Right kidney (tissue), 1 donor: ENCODE measurements around the gene HM13.
"Not testable (repeated sequence)": the region's sequence is repeated elsewhere in the genome, so short reads cannot be mapped to it uniquely, and the experiment has no call there.

Experiments
- DNase-seq: peaks from one replicate; pipeline ENCODE4 v3.0.0-alpha.2; 2016

HM13 gene

DNA sequence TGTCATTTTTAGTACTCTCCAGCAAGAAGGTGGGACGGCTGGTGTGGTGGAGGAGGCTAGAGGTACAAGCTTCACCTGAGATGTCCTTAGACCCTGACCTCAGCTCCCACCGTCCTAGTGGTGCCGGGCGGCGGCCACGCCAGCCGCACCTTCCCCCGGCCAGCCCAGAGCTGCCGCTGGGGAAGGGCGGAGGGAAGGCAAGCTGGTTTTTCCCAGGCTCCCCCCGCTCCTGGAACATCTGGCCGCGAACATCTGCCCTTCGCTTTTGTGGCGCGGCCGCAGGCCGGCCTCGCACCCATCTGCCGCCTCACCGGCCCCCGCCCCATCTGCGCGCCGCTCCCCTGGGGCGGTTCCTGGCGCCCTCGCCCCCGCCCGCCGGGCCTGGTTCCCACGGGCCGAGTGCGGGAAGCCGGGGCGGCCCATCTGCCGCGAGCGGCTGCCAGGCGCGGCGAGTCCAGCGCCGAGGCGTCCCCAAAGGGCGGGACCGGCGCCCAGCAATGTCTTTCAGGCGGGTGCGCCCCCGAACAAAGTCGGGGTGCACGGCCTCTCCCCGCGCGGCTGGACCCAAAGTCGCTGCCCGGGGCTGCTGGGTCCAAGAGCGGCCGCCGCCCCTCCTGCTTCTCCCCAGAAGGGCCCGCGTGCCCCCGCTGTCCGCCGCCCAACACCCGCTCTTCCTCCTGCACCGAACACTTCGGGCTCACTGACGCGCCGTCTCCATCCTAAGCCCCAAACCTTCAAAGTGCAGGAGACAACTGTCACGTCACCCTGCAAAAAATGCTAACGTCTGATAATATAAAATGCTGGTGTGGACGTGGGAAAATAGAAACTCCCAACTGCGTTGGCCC lies 73.5 kb downstream of the HM13 start:
- peak; percentile 69 for DNase-seq

- no peak for DNase-seq
These were observed 76.5 kb downstream of the HM13 start for GRCh38 chr20:31590717-31591225.

GRCh38 chr20:31593221-31594001 lies 79.2 kb downstream of the HM13 start:
- no peak for DNase-seq

GRCh38 chr20:31594002-31594557 lies 79.8 kb downstream of the HM13 start:
- no peak for DNase-seq

DNA sequence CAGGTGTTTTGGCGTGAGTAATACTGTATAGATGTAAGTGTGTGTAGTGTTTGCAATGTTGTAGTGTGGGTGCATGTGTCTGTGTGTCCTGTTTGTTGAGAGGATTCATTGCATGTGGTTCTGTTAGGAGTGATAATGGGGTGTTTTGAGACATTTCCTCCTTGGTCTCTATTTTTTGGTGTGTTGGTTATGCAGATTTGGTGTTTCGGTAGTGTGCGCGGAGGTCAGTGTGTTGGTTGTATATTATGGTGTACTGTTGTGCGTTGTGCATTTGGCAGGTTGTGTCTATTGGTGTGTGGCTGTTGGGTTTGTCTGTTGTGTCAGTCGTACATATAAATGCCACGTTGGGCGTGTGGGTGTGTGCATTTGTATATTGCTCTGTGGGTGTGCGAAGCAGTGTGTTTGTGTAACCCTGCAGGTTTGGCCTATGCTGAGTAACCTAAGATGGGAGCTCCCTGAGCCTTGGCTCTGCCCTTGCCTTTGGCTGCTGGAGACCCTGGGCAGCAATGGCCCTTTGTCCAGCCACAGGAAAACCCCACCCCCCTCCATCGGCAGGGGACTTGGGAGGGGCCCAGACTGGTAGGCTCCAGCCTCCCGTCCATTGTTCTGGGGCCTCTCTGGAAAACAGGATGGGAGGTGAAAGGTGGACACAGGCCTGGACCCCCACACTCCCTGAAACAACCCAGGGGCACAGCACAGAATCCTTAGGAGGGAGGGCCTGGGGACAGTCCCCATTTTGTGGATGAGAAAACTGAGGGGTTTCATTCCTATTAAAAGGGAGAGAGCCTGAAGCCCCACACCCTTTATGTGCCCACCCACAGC lies 80.5 kb downstream of the HM13 start:
- DNase-seq = peak; percentile 46

DNA sequence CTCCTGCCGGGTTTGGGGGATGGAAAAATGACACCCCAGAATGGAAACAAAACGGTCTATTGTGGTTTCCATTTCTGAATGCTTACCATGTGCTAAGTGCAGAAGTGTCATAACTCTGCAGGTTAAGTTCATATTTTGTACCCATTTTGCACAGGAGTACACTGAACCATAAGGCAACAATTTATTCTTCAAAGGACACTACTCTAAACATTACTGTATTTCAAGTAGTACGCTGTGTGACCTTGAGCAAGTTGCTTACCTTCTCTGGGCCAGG lies 81.1 kb downstream of the HM13 start:
- DNase-seq = no peak

GRCh38 chr20:31595654-31596411 lies 81.6 kb downstream of the HM13 start:
- peak; percentile 80 for DNase-seq

- DNase-seq = not testable (repeated sequence)
These were observed 82.1 kb downstream of the HM13 start for GRCh38 chr20:31596412-31596715.

- no peak for DNase-seq
These were observed 82.7 kb downstream of the HM13 start for GRCh38 chr20:31596831-31597480.

DNA sequence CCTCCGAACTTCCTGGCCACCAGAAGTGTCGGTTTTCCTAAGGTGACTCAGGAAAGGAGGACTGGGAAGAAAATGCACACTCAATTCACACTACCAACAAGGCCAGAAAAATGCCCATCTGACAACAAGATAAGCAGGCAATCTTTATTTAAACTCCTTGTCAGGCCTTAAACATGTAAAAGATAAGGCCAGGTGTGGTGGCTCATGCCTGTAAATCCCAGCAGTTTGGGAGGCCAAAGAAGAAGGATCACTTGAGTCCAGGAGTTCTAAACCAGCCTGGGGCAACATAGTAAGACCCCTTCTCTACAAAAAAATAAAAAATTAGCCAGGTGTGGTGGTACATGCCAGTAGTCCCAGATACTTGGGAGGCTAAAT lies 83.2 kb downstream of the HM13 start:
- DNase-seq = no peak

DNA sequence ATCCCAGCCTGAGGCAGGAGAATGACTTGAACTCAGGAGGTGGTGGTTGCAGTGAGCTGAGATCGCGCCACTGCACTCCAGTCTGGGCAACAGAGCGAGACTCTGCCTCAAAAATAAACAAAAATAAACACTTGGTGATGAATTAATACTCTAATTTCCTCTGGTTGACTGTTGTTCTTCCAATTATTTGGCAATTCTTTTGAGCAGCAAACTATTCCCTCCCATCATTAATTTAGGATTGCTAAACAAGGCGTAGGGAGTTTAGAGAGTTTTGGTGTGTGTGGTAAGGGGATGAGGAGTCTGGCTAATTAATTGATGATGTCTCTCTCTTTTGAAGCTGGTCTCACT lies 88.2 kb downstream of the HM13 start:
- DNase-seq = no peak

DNA sequence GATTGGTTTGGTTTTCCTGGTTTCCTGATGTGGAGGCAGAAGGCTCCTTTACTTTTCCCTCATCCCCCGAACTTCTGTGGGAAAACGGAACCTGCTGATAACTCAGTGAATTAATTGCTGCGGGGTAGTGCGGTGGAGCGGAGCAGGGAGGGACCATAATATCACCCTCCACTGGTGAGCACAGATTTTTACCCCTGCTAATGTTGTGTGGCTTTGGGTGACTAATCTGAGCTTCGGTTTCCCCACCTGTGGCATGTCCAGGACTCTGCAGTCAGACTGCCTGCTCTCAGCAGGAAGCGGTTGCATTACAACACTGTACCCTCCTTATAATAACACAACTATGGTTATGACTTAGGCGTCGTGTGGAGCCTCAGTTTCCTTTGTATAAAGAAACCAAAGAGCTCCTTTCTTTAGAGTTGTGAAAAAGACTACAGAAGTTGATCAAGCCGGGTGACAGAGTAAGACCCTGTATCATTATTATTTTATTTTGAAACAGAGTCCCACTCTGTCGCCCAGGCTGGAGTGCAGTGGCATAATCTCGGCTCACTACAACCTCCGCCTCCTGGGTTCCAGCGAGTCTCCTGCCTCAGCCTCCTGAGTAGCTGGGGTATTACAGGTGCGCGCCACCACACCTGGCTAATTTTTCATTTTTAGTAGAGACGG lies 88.7 kb downstream of the HM13 start:
- no peak for DNase-seq

GRCh38 chr20:31603822-31604566 lies 89.8 kb downstream of the HM13 start:
- peak; percentile 89 for DNase-seq

DNA sequence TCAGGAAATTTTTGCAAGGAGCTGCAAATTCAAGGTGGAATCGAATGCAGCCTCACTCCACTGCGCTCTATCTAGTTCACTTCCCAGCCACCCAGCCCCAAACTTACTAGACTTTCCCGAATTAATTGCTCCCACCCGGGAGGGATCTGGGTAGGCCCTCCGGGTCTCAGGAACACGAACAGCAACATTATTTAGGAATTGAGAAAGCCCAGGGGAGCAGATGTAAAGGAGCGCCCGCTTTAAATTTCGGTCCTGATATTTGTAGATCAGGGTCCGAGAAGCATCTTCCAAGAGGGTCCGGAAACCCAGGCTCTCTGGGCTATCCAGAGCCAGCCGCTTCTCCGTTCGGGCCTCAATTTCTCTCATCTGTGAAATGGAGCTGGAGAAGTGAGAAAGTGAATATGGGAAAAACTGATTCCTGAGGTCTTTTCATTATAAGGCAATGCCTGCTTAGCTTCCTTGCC lies 90.4 kb downstream of the HM13 start:
- DNase-seq = no peak

DNA sequence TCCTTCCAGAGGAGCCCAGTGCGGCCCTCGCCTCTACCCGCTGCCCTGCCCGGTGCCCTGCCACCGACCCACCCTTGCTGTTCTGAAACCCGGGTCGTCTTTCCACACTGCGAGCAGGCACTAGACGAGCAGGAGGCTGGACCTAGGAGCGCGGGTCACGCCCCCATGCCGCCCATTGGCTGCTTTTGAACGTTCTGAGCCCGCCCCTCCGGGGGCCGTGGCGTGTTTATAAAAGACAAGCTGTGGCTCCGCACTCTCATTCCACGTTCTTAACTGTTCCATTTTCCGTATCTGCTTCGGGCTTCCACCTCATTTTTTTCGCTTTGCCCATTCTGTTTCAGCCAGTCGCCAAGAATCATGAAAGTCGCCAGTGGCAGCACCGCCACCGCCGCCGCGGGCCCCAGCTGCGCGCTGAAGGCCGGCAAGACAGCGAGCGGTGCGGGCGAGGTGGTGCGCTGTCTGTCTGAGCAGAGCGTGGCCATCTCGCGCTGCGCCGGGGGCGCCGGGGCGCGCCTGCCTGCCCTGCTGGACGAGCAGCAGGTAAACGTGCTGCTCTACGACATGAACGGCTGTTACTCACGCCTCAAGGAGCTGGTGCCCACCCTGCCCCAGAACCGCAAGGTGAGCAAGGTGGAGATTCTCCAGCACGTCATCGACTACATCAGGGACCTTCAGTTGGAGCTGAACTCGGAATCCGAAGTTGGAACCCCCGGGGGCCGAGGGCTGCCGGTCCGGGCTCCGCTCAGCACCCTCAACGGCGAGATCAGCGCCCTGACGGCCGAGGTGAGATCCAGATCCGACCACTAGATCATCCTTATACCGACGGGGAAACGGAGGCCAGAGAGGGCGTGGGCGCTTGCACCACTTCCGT lies 91.0 kb downstream of the HM13 start, which contains the start of gene ID1:
ID1 (plus strand) TSS at position 259 of the 871 bp plus-strand sequence; CDS start at position 358, 99 bp downstream.
- peak; percentile 96 for DNase-seq

DNA sequence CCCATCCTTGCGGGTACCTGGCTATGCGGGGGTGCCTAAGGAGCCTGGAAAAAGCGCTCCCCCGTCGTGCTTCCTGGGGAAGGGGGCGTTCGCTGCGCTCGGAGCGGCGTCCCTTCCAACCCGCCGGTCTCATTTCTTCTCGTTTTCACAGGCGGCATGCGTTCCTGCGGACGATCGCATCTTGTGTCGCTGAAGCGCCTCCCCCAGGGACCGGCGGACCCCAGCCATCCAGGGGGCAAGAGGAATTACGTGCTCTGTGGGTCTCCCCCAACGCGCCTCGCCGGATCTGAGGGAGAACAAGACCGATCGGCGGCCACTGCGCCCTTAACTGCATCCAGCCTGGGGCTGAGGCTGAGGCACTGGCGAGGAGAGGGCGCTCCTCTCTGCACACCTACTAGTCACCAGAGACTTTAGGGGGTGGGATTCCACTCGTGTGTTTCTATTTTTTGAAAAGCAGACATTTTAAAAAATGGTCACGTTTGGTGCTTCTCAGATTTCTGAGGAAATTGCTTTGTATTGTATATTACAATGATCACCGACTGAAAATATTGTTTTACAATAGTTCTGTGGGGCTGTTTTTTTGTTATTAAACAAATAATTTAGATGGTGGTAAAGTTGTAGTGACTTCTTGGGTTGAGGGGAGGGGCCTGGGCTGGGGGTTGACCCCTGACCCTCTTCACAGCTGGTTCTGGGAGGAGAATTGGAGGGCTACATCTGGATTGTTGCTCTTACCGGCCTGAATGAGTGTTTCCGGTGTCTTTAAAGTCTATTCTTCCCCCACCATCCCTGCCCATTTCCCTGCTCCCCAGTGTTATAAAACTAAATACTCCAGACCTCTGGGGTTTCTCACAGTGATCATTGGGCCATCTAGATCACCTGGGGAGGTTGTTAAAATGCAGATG lies 91.9 kb downstream of the HM13 start:
- DNase-seq = peak; percentile 70

- peak; percentile 65 for DNase-seq
These were observed 92.8 kb downstream of the HM13 start for GRCh38 chr20:31606804-31607639.
